GM20431 (cell line): Measurements from ENCODE around the gene OSM.

ENCODE experiments used
- in situ Hi-C: fragments of 300-500 bp; cut with MseI, MboI; formaldehyde crosslinking; loops from one replicate; pipeline ENCODE4 v1.15.0; 2020; ENCODE audit warnings: low sequenced_read_pairs; ENCODE audit not compliant: unreplicated experiment

OSM gene

GRCh38 chr22:30266445-30267381 lies at the start of gene OSM:
Gene OSM (minus strand): TSS chr22:30266851. CDS start chr22:30266799, 52 bp downstream.
- in situ Hi-C loops, result no loop called here

GRCh38 chr22:30315962-30316576 lies 49.4 kb upstream of the OSM start:
- in situ Hi-C loops, result no loop called here

- in situ Hi-C loops, result no loop called here
Measured at GRCh38 chr22:30314915-30315314, 48.3 kb upstream of the OSM start.

GRCh38 chr22:30313527-30314363 lies 47.1 kb upstream of the OSM start:
- in situ Hi-C loops, result no loop called here

GRCh38 chr22:30312053-30312452 lies 45.4 kb upstream of the OSM start:
- in situ Hi-C loops, result no loop called here

- in situ Hi-C loops, result no loop called here
Measured at GRCh38 chr22:30310881-30311771, 44.5 kb upstream of the OSM start.

GRCh38 chr22:30309951-30310741 lies 43.5 kb upstream of the OSM start:
- in situ Hi-C loops, result no loop called here

GRCh38 chr22:30308518-30309230 lies 42.0 kb upstream of the OSM start:
- in situ Hi-C loops, result no loop called here

- in situ Hi-C loops, result no loop called here
Measured at GRCh38 chr22:30308093-30308492, 41.4 kb upstream of the OSM start.

- in situ Hi-C loops, result no loop called here
Measured at GRCh38 chr22:30307041-30307574, 40.5 kb upstream of the OSM start.

- in situ Hi-C loops, result no loop called here
Measured at GRCh38 chr22:30306627-30307011, 40.0 kb upstream of the OSM start.

- in situ Hi-C loops, result no loop called here
Measured at GRCh38 chr22:30305906-30306626, 39.4 kb upstream of the OSM start.

- in situ Hi-C loops, result no loop called here
Measured at GRCh38 chr22:30305519-30305905, 38.9 kb upstream of the OSM start.

GRCh38 chr22:30304495-30305244 lies 38.0 kb upstream of the OSM start:
- in situ Hi-C loops, result no loop called here

- in situ Hi-C loops, result no loop called here
Measured at GRCh38 chr22:30302810-30303138, 36.1 kb upstream of the OSM start.

- in situ Hi-C loops, result no loop called here
Measured at GRCh38 chr22:30301995-30302809, 35.6 kb upstream of the OSM start.
